HG02759 (cell line): ENCODE results near the gene DEPDC5.

Experiments used
- ATAC-seq: cut with Tn5 transposase; IDR thresholded peaks from one replicate; pipeline ENCODE4 v1.9.1; 2021; ENCODE audit warnings: mild to moderate bottlenecking, moderate library complexity; ENCODE audit not compliant: unreplicated experiment

DEPDC5 gene

DNA sequence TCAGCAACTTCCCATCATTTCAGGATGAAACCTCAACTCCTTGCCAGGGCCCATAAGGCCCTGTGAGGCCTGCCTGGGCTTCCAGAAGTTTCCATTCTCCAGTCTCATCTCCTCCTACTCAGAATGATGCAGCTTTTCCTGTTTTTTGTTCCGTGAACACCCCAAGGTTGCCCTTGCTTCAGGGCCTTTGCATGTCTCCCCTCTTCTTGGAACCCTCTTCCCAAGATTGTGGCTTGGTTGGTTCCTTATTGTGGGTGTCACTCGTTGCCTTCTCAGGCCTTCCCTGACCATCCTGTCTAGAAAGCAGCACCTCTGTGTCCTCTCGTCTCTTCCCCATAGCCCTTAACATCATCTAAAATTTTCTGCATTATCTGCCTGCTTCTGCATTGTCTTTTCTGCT, 167.3 kb downstream of the DEPDC5 start:
- ATAC-seq = no peak

- no peak for ATAC-seq
Observed at GRCh38 chr22:31922534-31922933, 168.7 kb downstream of the DEPDC5 start.

DNA sequence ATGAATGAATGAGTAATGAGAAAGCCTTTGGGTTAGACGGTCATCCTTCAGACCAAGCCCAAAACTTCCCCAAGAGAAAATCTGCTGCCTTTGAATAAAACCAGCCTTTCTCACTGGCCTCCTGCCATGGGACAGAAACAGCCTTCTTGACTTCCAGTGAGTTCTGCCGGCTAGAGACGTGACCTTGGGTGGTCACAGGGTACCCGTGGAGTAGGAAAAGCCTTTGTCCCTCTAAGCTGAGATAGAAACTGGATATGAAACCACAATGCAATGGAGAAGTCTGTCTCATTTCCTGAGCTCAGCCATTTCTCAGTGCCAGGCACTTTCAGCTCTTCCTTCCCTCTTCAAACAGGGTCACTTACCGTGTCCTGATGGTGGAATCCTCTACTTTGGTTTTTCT, 169.3 kb downstream of the DEPDC5 start:
- no peak for ATAC-seq

DNA sequence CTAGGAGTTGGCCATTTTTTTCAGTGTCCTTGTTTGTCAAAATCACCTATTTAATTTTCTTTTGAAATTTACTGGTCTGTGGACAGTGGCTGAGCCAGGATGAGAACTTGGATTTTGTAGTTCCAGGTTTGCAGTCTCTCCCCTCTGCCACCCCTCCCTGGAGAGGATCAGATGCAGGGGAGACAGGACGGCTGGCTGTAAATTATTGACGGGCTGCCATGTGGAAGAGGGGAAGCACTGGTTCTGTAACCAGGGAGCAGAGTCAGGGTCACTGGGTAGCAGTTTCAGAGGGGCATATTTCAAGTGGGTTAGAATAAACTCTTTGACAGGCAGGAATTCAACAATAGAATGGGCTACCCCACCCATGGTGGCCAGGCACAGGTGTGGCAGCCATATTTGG, 169.9 kb downstream of the DEPDC5 start:
- no peak for ATAC-seq

DNA sequence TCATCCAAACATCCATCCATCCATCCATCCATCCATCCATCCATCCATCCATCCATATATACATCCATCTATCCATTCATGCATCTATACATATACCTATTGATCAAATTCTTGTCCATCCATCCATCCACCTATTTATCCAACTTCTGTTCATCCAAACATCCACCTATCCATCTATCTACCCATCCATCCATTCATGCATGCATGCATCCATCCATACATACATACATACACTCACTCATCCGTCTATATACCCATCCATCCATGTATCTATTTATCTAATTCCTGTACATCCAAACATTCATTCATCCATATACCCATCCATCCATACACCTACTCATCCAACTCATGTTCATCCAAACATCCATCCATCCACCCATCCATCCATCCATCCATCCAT, 171.2 kb downstream of the DEPDC5 start:
- ATAC-seq = no peak

- ATAC-seq = no peak
Observed at GRCh38 chr22:31926024-31926423, 172.2 kb downstream of the DEPDC5 start.

GRCh38 chr22:31926969-31927368, 173.2 kb downstream of the DEPDC5 start:
- ATAC-seq = no peak

- no peak for ATAC-seq
Observed at GRCh38 chr22:31927562-31927961, 173.7 kb downstream of the DEPDC5 start.

DNA sequence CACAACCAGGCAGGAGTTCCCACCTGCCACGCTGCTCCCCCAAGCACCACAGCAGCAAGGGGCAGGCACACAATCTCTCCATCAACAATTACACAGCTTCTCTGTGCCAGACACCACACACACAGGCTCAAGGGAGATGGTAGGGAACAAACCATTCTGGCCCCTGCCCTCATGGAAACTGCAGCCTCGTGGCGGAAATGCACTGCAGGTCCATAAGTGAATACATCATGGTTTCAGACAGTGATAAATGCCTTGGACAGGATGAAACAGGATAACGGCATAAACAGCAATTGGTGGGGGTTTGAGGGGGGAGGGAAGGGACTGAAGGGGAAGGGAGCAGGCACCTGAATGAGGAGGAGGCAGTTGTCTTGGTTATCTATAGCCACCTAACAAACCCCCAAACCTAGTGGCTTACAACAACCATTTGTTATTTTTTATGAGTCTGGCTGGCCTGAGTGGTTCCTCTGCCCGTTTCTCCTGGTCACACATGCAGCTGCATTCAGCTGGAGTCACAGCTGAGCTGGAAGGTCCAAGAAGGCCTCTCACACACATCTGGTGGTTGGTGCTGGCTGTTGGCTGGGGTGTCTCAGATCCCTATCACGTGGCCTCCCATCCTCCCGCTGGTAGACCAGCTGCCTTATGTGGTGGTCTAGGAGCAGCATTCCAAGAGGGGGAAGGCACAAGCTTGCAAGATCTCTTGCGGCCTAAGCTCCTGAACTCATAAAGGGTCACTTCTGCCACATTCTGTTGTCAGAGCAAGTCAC, 175.5 kb downstream of the DEPDC5 start:
- no peak for ATAC-seq

DNA sequence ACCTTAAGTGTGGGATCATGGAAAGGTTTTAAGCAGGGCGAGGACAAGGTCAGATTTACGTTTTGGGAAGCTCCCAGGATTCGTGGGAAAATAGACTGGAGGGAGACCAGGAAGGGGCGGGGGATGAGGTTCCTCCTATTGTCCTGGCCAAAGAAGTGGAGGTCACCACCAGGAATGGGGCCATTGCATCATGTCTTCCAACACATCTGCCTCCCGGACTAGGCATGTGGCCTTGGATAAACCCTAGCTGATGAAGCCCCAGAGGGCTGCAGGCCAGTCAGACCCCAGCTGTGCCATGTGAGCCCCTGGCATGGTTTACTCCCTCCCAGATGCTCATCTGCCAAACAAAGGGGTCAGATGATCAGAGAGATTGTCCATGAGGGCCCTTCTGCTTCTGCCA, 179.0 kb downstream of the DEPDC5 start:
- ATAC-seq = no peak

DNA sequence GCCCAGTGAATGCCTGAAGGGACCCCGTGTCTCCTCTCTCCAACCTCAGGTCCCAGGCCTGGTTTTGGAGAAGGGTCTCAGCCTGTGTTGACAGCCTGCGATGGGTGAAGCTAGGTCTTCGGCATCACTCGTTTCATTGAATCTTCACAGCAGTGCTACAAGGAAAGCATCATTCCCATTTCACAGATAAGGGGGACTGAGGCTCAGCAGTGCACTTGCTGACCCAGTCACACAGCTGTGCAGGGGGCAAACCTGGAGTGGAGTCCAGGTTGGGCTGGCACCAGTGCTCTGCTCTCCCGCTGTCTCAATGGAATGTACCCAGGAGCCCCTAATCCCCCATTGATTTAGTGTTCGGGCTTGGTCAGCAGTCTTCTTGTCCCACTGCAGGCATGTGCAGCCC, 179.6 kb downstream of the DEPDC5 start:
- ATAC-seq = no peak

GRCh38 chr22:31933816-31934482, 180.1 kb downstream of the DEPDC5 start:
- no peak for ATAC-seq

DNA sequence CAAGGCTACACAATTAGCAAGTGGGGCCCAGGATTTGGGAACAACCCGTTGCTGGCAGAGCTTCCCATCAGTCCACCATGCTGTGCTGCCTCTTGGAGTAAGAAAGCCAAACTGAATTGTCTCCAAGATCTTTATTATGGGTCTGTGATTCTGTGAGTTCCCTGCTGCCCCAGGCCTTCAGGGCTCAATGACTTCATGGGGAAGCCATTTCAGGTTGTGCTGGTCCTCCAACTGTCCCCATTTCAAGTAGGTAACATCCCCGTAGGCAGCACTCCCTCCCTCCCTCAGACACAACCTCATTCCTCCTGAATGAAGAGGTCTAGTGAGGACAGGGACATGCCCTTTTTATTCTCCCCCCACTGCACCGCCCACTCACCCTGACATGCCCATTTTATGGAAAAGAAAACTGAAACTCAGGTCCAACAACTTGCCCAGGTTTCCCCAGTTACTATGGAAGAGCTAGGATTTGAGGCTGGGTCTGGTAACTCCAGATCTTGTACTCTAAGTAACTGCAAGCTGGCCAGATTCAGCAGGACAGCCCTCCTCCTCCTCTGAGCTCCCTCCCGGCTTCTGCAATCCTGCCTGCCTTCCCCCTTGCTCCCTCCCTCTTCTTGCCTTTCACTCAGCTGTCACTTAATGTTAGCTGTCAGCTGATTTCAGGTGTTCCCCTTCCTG, 182.3 kb downstream of the DEPDC5 start:
- ATAC-seq = no peak

- no peak for ATAC-seq
Observed at GRCh38 chr22:31937341-31937740, 183.5 kb downstream of the DEPDC5 start.

GRCh38 chr22:31938296-31938695, 184.5 kb downstream of the DEPDC5 start:
- ATAC-seq = no peak

- no peak for ATAC-seq
Observed at GRCh38 chr22:31940506-31940905, 186.7 kb downstream of the DEPDC5 start.

DNA sequence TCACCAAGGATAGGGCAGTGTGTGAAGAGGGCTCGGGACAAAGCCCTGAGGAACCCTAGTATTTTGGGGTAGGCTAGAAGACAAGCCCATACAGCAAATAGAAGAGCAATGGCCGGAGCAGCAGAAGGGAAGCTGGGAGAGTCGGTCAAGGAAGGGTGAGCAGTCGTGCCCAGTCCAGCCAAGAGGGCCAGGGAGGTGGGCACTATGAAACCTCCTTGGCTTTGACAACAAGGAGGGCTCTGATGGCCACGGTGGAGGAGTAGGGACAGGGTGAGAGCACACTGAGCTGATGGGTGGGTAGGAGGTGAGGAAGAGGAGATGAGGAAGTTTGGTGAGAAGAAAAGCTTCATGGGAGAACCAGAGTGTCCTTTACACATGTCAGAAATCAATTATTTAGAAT, 188.3 kb downstream of the DEPDC5 start:
- no peak for ATAC-seq

DNA sequence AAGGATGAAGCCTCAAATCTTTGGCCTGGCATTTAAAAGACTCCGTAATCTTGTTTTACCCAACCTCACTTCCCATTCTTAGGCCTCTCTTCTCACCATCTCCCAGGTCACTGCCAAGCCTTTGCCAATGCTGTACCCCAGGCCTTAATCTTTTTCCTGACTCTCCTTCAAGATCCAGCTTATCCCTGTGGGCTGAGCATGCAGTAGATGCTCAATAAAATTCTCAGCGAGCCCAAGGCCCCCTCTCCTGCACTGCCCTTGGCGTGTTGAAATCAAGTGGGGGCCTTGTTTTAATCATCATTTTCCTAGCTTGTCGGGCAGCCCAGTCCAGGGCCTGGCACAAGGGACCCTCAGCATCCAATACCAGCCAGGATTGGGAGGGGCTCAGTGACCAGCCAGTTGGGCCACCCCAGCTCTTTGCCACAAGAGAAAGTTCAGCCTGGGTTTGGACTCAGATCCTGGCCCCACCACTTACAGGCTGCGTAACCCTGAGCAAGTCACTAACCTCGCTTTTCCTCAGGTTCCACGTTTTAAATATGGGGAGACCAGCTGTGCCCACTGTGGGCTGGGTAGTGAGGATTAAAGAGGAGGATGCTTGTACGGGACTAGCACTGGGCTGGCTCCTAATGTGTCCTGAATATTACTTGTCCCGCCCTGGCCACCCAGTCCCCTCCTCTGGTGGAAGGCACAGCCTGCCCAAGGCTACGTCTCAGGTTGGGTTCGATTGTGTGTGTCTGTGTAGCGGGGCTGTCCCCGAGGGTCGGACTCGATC, 189.6 kb downstream of the DEPDC5 start:
- no peak for ATAC-seq

GRCh38 chr22:31943978-31944699, 190.3 kb downstream of the DEPDC5 start, which contains the start of gene YWHAH:
YWHAH (plus strand) TSS chr22:31944535; CDS start chr22:31944734, 199 bp downstream.
- ATAC-seq = peak; percentile 76

GRCh38 chr22:31944700-31945442, 191.1 kb downstream of the DEPDC5 start:
- ATAC-seq = peak; percentile 31
